ENCODE results near the gene CD46.

CD46 gene

GRCh38 chr1:207799989-207800648 lies 48.3 kb downstream of the CD46 start:
- FAIRE-seq: no peak

DNA sequence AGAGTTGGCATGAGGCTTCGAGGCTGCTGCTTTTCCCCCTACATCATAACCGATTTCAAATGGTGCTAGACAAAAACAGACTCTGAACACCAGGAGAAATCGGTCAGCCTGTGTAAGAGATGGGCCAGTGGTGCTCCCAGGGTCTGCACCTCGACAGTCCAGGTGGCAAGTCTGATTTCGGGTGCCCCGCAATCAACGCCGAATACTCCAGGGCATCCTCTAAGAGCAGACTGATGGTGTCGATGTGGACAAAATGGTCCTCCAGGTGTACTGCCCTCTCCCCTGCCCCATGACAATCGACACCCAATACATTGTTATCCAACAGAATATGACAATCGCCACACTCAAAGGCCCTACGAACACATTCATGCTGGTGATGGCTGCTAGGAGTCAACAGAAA lies 50.0 kb downstream of the CD46 start:
- no peak for FAIRE-seq

- FAIRE-seq: no peak
These were observed 51.8 kb downstream of the CD46 start for GRCh38 chr1:207803678-207804077.

GRCh38 chr1:207804721-207805468 lies 53.0 kb downstream of the CD46 start:
- no peak for FAIRE-seq

GRCh38 chr1:207805841-207806421 lies 54.1 kb downstream of the CD46 start:
- no peak for FAIRE-seq

DNA sequence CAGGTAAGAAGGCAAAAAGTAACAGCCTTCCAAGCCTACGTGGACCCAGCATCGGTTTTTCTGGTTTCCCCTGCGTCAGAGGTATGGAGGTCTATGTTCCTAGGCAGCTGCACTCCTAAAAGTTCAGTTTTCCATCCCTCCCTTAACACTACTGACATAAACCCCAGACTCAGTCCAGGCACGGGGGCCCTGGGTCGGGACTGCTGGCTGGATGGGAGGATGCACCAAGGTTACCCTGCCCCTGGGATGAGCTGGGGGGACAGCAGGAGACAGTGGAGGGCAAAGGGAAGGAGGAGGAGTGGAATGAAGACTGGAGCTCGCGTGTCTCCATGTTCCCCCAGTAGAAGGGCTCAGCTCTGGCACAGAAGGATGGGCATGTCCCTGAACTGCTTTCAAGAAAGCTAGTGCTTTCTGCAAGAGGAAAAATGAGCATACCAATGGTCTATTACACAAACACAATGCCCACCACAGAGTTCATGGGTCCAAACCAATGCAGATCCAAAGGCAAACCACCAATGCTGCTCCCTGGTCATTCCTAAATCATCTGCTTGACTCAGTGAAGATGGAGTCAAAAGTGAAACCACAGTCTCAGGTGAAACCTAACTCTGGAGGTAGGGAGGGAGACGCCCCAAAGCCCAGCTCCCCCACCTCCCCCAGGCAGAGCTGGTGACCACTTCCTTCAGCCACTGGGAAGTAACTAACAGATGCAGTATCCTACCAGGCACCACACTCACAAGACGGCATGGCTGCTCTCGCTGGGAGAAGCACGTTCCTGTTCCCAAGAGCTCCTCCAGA lies 54.9 kb downstream of the CD46 start:
- FAIRE-seq: no peak

- no peak for FAIRE-seq
These were observed 55.5 kb downstream of the CD46 start for GRCh38 chr1:207807326-207807689.

DNA sequence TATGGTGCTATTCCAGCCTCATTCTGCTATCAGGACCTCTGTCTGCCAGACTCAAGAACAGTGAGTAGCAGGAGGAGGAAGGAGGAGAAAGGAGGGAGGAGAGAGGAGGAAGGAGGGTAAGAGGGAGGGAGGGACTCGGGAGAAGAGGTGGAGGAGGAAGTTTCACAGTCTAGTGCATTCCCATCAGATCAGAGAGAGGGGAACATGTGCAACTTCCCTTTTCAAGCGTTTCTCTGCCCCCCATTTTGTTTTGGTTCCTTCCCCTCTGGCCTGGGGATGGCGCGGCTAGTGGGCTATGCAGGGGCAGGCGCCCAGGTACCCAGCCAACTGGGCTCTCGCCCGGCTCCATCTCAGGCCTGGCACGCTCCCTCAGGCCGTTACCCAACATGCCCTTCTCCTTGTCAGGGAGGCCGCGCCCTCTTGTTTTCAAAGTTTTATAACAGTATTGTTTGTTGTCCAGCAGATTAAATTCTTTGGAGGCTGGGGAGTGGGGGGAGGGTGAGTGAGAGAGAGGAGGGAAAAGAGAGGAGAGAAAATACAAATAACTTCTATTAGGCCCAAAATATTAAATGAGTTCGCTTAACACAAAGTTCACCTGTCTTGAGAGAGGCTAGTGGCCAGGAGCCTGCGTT lies 56.0 kb downstream of the CD46 start:
- FAIRE-seq: no peak

GRCh38 chr1:207808322-207808705 lies 56.5 kb downstream of the CD46 start:
- FAIRE-seq: no peak

GRCh38 chr1:207808911-207809555 lies 57.2 kb downstream of the CD46 start:
- no peak for FAIRE-seq

GRCh38 chr1:207810173-207810572 lies 58.3 kb downstream of the CD46 start:
- FAIRE-seq: no peak

- FAIRE-seq: no peak
These were observed 58.9 kb downstream of the CD46 start for GRCh38 chr1:207810606-207811295.

DNA sequence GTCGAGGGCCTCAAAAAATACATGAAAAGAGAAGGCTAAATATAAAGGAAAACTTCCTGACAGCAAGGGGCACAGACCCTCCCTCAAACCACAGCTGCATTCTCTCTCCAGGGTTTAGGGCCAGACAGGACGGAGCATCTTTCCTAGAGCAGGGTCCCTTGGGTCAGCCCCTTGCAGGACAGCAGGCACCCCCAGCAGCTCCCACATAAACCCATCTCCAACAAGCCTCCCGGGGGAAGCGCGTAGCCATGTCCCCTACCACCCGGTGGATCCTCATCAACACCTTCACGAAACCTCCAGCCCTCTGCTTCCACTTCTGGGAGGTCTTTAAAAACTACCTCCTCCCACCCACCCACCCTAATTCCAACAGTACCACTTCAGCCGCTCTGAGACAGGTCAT lies 59.5 kb downstream of the CD46 start:
- FAIRE-seq: no peak

DNA sequence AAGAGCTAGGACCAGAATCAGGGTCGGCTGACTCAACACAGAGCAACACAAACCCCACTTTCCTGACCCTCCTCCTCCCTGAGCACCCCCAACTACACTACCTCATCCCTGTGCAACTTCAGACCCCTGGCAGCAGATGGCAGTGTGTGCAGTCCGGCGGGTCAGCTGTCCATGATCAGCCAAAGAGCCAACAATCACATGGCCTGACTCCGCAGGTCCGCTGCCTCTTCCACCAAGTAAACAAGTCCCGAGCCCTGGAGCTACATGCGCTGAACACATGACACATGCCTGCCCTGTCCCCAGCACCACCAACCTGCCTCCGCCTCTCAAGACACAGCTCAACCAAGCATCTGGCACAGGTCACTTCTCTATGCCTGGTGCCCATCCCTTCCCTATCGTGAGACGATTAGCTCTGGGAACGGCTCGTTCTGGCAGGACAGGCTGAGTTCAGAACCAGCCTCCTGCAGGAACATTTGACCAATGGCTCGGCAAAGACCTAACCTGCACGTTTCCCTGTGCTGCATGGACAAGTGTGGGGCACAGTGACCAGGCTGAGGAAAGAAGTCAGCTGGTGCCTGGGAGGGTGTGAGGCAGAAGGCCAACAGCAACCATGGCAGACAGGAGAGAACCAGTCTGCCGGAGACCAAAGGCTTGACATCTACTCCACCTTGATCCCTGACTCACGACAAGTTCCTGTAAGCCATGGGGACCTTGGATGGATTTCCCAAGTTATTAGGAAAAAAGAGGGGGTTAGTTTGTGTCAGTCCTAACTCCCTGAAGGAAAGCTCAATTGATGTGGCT lies 60.3 kb downstream of the CD46 start:
- no peak for FAIRE-seq

DNA sequence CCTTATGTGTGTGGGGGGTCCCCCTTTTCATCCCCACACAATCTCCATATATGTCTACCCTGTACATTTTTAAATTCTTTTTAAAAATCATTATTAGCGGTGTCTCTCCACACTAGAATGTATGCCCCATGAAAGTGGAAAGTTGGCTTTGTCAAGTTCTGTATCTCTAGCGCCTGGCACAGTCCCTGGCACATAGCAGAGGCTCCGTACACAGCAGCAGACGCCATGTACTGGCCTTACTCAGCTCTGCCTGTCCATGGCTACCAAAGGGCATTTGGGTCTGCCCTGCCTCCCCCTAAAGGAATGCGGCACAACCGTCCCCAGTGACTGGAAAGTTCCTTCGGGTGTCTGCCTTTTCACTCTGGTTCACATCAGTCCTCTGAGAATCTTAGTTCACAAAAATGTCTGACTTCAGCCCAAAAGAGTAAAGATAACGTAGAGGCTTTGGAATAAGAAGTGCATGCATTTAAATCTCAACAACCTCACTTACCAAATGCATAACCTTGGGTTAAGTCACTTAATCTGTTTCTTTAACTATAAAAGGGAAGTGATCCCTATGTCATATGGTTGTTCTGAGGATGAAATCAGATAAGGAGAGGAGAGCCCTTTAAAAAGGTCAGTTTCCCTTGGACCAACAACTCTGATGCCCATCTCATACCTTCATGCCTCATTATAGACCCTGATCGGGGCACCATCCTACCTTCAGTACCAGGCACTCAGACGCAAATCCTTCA lies 61.1 kb downstream of the CD46 start:
- no peak for FAIRE-seq

- no peak for FAIRE-seq
These were observed 61.6 kb downstream of the CD46 start for GRCh38 chr1:207813512-207813881.

DNA sequence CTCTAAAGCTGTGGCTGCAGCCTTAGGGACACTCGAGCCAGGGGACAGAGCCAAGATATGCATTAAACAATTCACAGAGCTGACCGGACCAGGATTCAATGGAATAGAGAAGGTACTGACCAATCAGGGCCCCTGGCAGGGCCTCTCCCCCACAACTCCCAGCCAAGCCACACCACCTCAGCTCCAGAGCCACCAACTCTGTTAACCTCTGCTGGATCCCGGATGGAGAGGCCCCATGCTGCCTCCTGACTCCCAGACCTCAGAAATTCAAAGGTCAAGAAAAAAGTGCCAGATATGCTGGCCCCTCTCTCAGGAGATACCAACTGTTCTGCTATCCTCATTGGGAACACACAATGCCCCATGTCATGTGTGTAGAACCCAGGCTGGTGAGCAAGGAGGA lies 62.1 kb downstream of the CD46 start:
- FAIRE-seq: no peak

DNA sequence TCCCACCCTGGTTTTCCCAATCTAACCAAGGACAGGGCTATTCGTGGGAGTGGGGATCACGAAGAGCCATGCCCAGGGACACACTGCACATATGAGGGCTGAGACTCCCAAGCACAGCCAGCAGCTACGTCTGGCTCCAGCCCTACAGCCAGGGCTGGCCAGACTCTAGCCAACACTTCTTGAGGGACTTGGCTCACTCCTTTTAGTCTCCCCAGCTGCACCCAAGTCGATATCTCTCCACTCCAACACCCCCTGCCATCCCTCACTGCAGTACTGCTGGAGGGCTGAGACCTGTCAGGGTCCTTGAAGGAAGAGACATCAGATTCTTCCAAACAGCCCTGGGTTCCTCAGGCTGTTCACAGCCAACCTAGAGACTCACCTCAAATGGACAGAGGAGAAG lies 62.6 kb downstream of the CD46 start:
- FAIRE-seq: no peak

DNA sequence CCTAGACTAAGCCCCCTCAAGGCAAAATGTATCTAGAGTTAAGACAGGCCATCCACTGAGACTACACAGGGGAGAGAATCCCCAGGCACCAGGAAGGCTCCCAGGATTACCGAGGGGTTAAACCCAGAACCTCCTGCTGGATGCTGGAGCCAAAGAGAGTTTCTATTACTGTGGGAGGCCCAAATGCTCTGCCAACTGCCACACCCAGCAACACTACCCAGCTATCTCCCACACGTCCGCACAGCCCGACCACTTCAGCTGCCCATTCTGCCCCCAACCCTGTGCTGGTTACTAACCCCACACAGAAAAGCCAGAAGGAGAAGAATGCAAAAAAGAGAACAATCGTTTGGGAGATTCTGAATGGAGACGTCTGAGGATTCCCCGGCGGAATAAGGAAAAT lies 63.6 kb downstream of the CD46 start:
- no peak for FAIRE-seq

DNA sequence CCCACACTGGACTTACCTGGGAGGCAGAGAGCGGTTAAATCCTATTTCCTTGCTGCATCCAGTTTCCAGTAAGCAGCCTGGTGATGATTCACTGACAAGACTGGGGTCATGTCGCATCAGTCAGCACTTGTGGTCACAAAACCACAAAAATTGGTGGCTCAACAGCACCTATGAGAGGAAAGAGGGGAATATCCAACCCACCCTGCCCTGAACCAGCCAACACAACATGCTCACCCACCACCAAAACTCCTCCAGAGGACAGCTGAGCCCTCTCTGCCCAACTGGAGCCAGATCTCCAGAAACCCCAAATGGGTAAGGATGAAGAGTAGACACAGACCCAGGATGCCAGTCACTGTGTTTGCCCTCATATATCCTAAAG lies 64.0 kb downstream of the CD46 start:
- FAIRE-seq: no peak

Measured in endometrium (tissue), 2 donors.